ENCODE measurements around the gene KDM7A. TPM values are rescaled to one million over a fixed set of nuclear protein-coding genes. Genes with fewer than 3 reads are reported as not detected.

The KDM7A gene
- total RNA-seq, 4 donors from 2014 or later: 59.0 to 108 (median 66.9) TPM

DNA sequence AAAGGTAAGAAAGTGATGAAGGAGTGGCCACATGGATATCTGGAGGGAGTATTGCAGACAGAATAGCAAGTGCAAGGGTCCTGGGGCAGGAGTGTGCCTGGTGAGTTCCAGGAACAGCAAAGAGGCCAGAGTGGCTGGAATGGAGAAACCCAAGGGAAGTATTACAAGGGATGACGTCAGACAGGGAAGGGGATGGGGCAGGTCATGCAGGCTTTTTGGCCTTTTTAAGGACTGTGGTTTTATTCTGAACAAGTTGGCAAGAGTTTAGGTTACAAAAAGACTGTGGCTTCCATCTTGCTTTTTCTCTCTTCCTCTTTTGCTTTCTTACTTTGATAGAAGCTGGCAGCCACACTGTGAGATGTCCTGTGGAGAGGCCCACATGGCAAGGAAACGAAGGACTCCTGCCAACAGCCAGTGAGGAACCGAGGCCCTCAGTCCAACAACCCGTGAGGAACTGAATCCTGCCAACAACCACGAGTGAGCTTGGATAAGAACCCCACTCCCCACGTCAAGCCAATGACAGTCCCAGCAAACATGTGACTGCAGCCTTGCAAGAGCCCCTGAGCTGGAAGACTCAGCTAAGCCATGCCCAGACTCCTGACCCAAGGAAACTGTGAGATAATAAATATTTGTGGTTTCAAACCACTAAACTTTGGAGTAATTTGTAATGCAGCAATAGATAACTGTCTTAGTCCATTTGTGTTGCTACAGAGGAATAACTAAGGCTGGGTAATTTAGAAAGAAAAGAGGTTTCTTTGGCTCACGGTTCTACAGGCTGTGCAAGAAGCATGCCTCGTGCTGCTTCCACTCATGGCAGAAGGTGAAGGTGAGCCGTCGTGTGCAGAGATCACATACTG is 19.8 kb upstream of the KDM7A start:
- H3K27ac ChIP-seq: no peak overlapping the region
- intact Hi-C loops (cut with DNase I; ENCODE audit: low total_unique reads): no loop called here

DNA sequence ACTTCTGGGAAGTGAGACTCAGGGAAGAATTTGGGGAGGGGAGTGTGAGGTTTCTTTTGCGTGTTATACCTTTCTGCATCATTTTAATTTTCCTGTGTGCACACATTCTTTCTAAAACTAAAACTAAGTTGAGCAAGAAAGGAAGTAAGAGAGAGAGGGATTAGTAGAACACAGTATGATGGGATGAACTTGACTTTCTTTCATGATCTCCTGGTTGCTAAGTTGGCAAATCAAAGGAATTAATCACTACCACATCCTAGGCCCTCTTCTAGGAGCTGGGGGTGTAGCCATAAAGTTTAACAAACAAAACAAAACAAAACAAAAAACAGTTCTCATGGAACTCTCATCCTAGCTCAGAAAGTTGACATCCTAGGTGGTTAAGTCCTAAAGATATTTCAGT is 19.1 kb upstream of the KDM7A start:
- DNase-seq (no peak), ATAC-seq (no peak)
- Histone ChIP-seq H3K4me1 (no peaks in the 10 kb centered on the region), H3K27ac (no peak overlapping the region), H3K4me3 (no peak overlapping the region), H3K27me3 (no peaks in the 10 kb centered on the region), H3K36me3 (no peaks in the 10 kb centered on the region), H3K9me3 (no peaks in the 10 kb centered on the region)
- in situ Hi-C loops (cut with MboI; ENCODE audit: low sequenced_read_pairs in 4 of 4): no loop called here
- intact Hi-C loops (cut with DNase I; ENCODE audit: low total_unique reads): no loop called here
- no peak for TF ChIP-seq POLR2A (IDR thresholded peaks at IDR 0.05)
- TF ChIP-seq, protein P1, sequence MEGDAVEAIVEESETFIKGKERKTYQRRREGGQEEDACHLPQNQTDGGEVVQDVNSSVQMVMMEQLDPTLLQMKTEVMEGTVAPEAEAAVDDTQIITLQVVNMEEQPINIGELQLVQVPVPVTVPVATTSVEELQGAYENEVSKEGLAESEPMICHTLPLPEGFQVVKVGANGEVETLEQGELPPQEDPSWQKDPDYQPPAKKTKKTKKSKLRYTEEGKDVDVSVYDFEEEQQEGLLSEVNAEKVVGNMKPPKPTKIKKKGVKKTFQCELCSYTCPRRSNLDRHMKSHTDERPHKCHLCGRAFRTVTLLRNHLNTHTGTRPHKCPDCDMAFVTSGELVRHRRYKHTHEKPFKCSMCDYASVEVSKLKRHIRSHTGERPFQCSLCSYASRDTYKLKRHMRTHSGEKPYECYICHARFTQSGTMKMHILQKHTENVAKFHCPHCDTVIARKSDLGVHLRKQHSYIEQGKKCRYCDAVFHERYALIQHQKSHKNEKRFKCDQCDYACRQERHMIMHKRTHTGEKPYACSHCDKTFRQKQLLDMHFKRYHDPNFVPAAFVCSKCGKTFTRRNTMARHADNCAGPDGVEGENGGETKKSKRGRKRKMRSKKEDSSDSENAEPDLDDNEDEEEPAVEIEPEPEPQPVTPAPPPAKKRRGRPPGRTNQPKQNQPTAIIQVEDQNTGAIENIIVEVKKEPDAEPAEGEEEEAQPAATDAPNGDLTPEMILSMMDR (IDR thresholded peaks at IDR 0.05 in 4 of 5, conservative IDR thresholded peaks at IDR 0.05 in 1 of 5): no peak

More for the DNA sequence above, 19.8 kb upstream of the KDM7A start:
- Histone ChIP-seq H3K4me3 (no peak overlapping the region), H3K27me3 (no peaks in the 10 kb centered on the region), H3K9me3 (no peaks in the 10 kb centered on the region), H3K4me1 (no peaks in the 10 kb centered on the region), H3K36me3 (no peaks in the 10 kb centered on the region)
- no peak for TF ChIP-seq POLR2A (IDR thresholded peaks at IDR 0.05)
- TF ChIP-seq, protein P1 (IDR thresholded peaks at IDR 0.05 in 4 of 5, conservative IDR thresholded peaks at IDR 0.05 in 1 of 5): no peak
- in situ Hi-C loops (cut with MboI; ENCODE audit: low sequenced_read_pairs in 4 of 4): no loop called here
- ATAC-seq (peak in 1 of 2 donors; percentile 49), DNase-seq (peak; percentile 27 to 47)

DNA sequence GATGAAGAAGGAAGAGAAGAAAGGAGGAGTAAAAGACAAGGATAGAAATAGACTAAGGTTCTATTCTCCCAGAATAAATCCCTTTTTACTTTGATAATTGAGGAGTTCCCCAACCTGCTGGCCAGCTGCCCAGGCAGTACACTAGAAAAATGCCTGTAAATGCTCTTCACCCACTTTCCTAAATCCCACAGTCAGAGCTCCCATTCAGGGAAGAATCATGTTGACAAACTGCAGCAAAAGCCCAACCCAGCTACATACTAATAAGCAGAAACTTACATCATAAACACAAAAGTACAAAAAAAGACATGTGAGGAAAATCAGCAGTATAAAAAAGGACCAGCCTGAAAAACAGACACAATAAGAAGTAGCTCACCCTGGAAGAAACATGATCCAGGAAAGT is 15.8 kb upstream of the KDM7A start:
- H3K9me3 ChIP-seq: no peaks in the 10 kb centered on the region
- H3K4me3 ChIP-seq: no peak overlapping the region
- H3K27me3 ChIP-seq: no peaks in the 10 kb centered on the region
- no peak overlapping the region for H3K27ac ChIP-seq
- in situ Hi-C loops (cut with MboI; ENCODE audit: low sequenced_read_pairs in 4 of 4) (no loop called here), intact Hi-C loops (cut with DNase I; ENCODE audit: low total_unique reads) (loop anchor here (5.0 kb wide), 1 partner anchor 40 kb away; no protein-coding TSS in a partner anchor)
- no peak for TF ChIP-seq POLR2A (IDR thresholded peaks at IDR 0.05)
- TF ChIP-seq, protein P1 (IDR thresholded peaks at IDR 0.05 in 4 of 5, conservative IDR thresholded peaks at IDR 0.05 in 1 of 5): no peak
- no peaks in the 10 kb centered on the region for H3K36me3 ChIP-seq
- DNase-seq (no peak), ATAC-seq (no peak)
- H3K4me1 ChIP-seq: no peaks in the 10 kb centered on the region

DNA sequence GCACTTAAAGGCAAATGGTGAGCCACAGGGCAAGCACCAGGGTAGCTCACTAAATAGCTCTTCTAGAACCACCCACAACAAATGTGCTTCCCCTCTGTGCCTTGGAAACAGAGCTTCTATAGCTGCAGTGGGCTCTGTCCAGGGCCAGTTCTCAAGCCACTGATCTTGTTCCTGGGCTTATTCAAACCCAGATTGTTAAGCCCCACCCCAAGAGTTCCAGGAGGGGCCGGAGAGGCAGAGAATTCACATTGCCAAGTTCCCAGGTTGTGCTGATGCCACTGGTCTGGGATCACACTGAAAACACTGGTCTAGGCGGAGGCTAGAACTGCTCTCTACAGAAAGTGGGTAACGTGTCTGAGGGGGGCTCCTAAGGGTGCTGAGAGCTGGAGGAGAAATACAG is 15.4 kb upstream of the KDM7A start:
- ATAC-seq: no peak
- in situ Hi-C loops (cut with MboI; ENCODE audit: low sequenced_read_pairs in 4 of 4) (no loop called here), intact Hi-C loops (cut with DNase I; ENCODE audit: low total_unique reads) (loop anchor here (5.0 kb wide), 1 partner anchor 40 kb away; no protein-coding TSS in a partner anchor)
- Histone ChIP-seq H3K9me3 (no peaks in the 10 kb centered on the region), H3K27me3 (no peaks in the 10 kb centered on the region), H3K36me3 (no peaks in the 10 kb centered on the region), H3K4me3 (no peak overlapping the region), H3K4me1 (no peaks in the 10 kb centered on the region), H3K27ac (no peak overlapping the region)
- DNase-seq: no peak
- TF ChIP-seq POLR2A (IDR thresholded peaks at IDR 0.05): no peak
- TF ChIP-seq, protein P1 (IDR thresholded peaks at IDR 0.05 in 4 of 5, conservative IDR thresholded peaks at IDR 0.05 in 1 of 5): no peak

Measured in gastrocnemius medialis (tissue), 4 donors.